Fibroblast of pulmonary artery (primary cell): Measurements from ENCODE around the gene NAT10.
"Not testable (repeated sequence)": the region's sequence is repeated elsewhere in the genome, so short reads cannot be mapped to it uniquely, and the experiment has no call there.

Experiments used
- DNase-seq: peaks from one replicate; pipeline ENCODE4 v3.0.0-alpha.2; 2010; ENCODE audit warnings: low read depth
- H3K4me3 ChIP-seq: replicated peaks from 2 replicates; pipeline ENCODE4 v1.5.1; 2011; ENCODE audit warnings: low read depth, mild to moderate bottlenecking, control low read depth, low read length, moderate library complexity
- TF ChIP-seq, protein P1 (sequence below): IDR thresholded peaks from 2 replicates; pipeline ENCODE4 v1.5.1; 2011; ENCODE audit warnings: mild to moderate bottlenecking, control low read depth, low read length, inconsistent platforms; ENCODE audit errors: missing control alignments

Gene NAT10

DNA sequence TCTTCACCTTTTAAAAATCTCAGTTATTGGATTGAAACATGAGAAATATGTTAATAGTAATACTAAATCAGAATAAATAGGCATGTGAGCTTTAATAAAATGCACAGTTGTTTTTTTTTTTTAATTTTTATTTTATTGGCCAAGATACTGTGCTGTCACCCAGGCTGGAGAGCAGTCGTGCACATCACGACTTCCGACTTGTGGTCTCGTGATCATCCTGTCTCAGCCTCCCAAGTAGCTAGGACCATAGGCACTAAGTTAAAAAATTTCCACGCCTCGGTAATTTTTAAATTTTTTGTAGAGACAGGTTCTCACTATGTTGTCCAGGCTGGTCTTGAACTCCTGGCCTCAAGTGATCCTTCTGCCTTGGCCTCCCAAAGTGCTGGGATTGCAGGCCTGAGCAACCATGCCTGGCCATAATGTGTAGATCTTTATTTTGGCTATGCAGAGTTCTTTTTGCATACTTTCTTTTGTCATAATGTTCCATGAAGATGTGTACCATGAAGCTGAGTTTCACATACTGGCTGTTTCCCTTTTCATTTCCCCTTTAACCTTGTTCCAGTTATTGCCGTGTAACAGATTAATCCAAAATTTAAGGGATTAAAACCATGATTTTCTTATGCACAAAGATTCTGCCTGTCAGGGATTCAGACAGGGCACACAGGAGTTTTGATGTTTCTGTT lies 37.9 kb upstream of the NAT10 start:
- H3K4me3 ChIP-seq = no peak overlapping the region
- TF ChIP-seq, protein P1, sequence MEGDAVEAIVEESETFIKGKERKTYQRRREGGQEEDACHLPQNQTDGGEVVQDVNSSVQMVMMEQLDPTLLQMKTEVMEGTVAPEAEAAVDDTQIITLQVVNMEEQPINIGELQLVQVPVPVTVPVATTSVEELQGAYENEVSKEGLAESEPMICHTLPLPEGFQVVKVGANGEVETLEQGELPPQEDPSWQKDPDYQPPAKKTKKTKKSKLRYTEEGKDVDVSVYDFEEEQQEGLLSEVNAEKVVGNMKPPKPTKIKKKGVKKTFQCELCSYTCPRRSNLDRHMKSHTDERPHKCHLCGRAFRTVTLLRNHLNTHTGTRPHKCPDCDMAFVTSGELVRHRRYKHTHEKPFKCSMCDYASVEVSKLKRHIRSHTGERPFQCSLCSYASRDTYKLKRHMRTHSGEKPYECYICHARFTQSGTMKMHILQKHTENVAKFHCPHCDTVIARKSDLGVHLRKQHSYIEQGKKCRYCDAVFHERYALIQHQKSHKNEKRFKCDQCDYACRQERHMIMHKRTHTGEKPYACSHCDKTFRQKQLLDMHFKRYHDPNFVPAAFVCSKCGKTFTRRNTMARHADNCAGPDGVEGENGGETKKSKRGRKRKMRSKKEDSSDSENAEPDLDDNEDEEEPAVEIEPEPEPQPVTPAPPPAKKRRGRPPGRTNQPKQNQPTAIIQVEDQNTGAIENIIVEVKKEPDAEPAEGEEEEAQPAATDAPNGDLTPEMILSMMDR = no peak
- DNase-seq = no peak

DNA sequence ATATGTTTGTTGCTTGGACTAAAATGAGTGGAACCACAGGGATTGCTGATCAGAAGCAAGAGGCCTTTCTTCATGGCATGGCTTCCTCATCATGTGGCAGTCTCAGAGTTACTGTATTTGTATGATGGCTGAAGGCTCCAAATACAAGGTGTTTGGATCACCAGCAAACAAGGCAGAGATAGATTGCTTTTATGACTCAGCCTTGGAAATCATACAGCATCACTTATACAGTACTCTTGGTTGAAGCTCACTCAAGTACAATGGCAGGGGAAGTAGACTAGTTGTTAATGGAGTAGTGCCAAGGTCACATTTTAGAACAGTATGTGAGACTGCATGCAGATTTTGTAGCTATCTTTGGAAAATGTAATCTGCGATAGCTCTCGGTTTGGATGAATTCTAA lies 37.3 kb upstream of the NAT10 start:
- no peak overlapping the region for H3K4me3 ChIP-seq
- DNase-seq = peak; percentile 78
- TF ChIP-seq, protein P1 = no peak

- not testable (repeated sequence) for H3K4me3 ChIP-seq, DNase-seq
Measured at GRCh38 chr11:34071306-34071705, 34.1 kb upstream of the NAT10 start.

DNA sequence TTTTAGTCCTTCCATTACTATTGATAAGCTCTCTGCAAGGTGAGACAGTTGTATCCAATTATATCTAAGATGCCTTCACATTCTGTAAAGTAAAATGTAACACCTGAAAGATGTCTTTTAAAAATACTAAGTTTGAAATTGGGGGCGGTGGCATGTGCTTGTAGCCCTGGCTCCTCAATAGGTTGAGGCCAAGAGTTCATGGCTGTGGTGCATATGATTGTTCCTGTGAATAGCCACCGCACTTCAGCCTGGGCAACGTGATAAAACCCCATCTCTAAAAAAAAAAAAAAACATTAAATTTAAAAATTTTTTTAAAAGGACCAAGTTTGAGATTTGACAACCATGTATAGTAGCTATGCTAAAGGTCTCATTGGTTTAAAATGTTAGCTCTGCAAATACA lies 33.4 kb upstream of the NAT10 start:
- no peak for DNase-seq
- H3K4me3 ChIP-seq = no peak overlapping the region
- TF ChIP-seq, protein P1 = no peak

DNA sequence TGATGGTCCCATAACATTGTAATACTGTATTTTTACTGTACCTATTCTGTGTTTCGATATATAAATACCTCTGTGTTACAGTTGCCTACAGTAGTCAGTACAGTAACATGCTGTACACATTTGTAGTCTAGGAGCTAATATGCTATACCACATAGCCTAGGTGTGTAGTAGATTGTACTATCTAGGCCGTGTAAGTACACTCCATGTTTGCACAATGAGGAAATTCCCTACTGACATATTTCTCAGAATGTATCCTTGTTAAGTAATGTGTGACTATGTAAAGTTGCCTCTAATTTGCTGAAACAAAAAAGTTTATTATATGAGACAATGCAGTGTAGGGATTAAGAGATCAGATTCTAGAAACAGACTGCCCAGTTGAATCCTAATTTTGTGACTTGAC lies 32.6 kb upstream of the NAT10 start:
- DNase-seq = no peak
- no peak overlapping the region for H3K4me3 ChIP-seq
- TF ChIP-seq, protein P1 = no peak

DNA sequence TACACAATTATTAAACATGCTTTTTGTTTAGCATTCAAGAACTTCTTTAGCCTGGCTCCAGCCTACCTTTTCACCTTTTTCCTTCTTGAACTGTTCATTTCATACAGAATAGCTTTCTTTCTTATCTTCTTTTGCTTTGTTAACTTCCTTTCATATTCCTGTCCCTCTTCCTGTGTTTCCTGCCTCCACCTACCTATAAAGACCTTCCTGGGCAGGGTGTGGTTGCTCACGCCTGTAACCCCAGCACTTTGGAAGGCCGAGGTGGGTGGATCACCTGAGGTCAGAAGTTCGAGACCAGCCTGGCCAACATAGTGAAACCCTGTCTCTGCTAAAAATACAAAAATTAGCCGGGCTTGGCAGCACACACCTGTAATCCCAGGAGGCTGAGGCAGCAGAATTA lies 31.0 kb upstream of the NAT10 start:
- no peak overlapping the region for H3K4me3 ChIP-seq
- no peak for DNase-seq
- TF ChIP-seq, protein P1 = no peak

DNA sequence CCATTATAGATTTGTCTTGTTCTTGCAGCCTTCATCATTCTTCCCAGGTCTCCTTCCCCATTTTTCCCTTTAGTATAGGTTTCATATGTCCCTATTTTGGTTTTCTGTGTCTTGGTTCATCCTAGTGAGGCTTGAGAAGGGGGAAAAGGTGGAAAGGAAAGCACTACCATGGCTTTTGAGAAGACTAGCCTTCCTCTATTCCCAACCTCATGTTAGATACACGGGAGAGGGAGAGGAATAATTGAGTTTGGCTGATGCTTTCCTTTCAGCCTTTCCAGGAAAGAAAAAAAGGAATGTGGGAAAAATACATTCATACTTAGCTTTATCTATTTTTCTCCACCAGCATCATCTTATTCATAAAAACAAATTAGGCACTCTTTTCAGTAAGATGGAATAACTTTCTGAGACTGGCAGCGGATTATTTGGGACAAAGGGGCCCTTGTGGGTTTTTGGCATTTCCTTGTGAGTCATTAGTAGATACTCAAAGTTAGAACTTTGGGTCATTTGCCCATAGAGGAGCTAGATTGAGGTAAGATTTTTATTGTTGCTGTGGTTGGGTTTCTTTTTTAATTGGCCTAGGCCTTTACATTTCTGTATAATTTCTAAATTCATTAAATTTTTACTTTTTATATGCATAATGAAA lies 30.1 kb upstream of the NAT10 start:
- peak; percentile 58 for DNase-seq
- peak overlapping the region; percentile 15 for H3K4me3 ChIP-seq
- TF ChIP-seq, protein P1 = no peak
